ENCODE measurements around the gene AFAP1L1.

- no peak for TF ChIP-seq CTCF (IDR thresholded peaks at IDR 0.05)
- TF ChIP-seq MAZ (IDR thresholded peaks at IDR 0.05; ENCODE audit: borderline replicate concordance, low read depth, low read length), result no peak
- no peak for TF ChIP-seq BHLHE40 (IDR thresholded peaks at IDR 0.05; ENCODE audit: low read depth, low read length)
- TF ChIP-seq POLR2A (IDR thresholded peaks at IDR 0.05; ENCODE audit: low read length), result no peak
- TF ChIP-seq NR3C1 (IDR thresholded peaks at IDR 0.05), result no peak
- TF ChIP-seq PBX3 (IDR thresholded peaks at IDR 0.05), result no peak
- TF ChIP-seq POLR2AphosphoS2 (conservative IDR thresholded peaks at IDR 0.05; ENCODE audit: low read length), result no peak
- TF ChIP-seq E2F6 (IDR thresholded peaks at IDR 0.05; ENCODE audit: borderline replicate concordance, low read depth), result no peak
Observed at GRCh38 chr5:149262315-149262714, 9.3 kb upstream of the AFAP1L1 start.
